GM03348 (cell line): ENCODE data around the gene ENTR1.

Experiments
- DNase-seq: peaks from one replicate; pipeline ENCODE4 v3.0.0; 2012; ENCODE audit warnings: low spot score

The ENTR1 gene

DNA sequence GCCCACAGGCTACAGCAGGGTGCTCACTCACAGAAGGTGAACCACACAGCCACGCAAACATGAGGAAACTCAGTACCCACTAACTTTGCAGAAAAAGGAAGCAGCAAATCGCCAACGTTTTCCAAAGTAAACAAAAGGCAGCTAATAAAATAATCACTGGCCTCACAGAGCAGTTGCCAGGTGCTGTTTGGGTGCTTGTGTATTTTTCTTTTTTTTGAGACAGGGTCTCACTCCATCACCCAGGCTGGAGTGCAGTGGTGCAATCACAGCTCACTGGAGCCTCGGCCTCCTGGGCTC lies 14.2 kb downstream of the ENTR1 start:
- DNase-seq, result no peak

DNA sequence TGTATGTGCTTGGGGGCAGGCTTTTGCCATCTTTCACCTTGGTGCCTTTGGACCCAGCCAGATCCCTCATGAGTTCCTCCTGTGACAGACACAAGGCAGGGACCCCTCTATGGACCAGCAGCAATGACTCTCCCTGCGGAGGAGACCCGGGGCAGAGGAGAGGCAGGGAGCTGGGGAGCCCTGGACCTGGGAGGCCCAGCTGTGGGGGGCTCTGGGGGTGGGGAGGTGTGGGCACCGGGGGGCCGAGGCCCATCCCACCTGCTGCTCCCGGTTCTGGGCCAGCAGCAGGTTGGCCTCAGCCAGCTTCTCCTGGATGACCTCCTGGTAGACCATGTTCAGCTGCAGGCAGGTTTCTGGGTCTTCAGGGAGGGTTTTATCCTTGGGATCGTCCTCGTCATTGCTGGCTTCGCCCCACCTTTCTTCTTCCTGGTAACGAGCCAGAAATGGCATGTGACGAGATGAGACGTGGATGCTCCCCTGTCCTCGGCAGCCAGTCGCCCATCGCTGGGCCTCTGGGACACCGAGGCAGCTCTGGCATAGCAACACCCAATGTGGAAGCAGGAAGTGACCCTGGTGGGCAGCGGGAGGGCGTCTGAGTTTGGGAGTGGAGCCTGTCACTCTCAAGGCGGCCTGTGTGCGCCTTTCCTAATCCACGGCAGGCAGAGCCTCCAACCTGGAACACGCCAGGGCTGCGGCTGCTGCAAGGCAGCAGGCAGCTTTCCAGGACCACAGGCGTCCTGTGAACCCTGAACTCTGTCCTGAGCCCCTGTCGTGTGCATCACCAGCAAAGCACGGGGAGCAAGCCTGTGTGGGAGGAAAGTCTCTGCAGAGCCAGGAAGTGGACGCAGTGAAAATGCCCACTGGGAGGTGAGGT lies 14.8 kb downstream of the ENTR1 start:
- no peak for DNase-seq

DNA sequence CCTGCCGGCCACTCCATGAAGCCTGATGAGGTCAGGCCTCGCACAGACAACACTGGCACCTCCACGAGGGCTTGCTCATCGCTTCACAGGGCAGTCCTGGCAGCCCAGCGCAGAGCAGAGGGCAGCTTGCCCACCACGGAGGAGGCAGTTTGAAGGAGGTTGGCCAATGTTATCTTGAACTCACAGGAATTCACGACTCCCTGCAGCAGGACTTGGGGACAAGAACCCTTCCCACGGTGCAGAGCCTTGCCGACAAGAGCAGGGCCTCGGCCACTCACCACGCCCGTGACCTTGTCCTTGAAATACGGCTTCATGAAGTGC lies 15.4 kb downstream of the ENTR1 start:
- DNase-seq, result no peak

DNA sequence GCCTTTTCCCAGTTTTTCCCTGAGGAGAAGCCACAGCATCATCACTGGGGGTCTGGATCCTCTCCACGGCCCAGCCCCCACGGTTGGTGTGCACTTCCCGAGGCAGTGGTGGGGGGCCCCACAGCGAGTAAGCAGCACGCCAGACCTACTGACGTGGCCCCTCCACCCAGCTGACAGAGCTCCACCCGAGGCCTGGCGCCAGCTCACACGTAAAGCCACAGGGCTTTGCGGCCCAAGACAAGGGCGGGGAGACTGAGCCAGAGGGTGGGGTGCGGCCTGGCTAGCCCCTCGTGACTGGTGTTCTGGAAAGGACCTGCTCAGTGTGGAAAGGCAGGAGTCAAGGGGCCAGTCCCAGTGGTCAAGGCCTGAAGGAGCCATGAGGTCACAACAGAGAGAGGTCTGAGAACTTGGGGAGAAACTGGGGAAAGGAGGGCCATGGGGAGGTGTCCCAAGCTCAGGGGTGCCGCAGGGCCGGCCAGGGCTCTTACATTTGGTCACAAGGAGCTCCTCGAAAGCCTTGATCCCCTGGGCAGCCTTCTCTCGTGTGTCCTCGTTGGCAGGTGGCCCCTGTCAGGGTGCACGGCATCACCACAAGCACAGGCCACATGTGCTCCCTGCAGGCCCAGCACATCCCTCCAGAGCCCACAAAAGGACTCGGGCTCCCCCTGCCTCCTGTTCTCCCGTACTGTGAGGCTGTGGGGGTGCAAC lies 15.9 kb downstream of the ENTR1 start:
- no peak for DNase-seq

DNA sequence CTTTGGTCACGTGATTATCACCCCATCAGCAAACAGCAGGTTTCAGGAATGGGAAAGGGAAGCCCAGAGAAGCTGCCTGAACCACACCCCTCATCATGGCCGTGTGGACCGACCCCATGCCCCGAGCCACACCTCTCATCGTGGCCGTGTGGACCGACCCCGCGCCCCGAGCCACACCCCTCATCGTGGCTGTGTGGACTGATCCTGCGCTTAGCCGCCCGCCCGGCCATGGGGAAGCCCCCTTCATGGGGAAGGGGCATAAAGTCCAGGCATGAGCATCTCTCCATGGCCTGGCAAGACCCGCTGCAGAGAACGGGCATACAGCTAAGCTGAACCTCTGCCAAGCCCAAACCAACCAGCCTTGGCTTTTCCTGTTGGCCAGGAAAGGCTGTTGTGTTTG lies 16.9 kb downstream of the ENTR1 start:
- DNase-seq, result no peak

DNA sequence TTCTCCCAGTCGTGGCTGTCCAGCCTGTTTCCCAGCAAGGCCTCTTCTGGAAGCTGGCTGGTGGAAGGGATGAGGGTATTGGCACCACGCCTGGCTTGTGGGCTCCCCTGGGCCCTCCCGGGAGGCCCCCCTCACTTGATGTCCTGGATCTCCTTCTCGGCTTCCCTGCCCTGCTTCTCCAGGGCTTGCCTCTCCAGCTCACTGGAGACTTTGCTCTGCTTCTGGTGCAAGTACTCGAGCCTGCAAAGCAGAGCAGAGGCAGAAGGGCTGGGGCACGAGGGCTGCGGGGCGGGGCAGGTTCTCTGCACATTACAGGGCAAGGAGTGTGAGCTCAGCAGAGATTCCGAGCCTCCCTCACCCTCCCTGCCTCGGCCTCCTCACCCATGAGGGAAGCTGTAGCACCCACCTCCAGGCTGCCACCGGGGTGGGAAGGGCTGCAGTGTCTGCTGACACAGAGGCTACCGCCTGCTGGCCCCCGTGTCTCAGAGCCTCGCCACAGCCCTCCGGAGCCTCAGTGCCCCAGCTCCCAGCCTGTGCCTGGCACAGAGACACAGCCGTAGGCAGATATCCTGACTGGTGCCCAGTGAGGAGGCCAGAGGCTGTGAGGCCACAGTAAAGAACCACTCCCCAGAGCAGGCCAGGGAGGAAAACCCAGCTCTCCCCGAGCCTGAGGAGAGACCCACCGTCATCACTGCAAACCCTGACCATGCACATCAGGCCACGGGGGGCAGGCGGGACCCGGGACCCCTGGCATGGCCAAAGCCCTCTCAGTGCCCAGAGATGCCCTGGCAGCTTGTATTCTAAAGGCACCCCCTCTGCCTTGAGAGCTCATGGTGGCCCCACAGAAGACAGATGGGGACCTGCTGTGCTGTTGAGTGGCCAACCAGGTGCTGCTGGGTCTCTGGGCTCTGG lies 17.6 kb downstream of the ENTR1 start:
- no peak for DNase-seq

DNA sequence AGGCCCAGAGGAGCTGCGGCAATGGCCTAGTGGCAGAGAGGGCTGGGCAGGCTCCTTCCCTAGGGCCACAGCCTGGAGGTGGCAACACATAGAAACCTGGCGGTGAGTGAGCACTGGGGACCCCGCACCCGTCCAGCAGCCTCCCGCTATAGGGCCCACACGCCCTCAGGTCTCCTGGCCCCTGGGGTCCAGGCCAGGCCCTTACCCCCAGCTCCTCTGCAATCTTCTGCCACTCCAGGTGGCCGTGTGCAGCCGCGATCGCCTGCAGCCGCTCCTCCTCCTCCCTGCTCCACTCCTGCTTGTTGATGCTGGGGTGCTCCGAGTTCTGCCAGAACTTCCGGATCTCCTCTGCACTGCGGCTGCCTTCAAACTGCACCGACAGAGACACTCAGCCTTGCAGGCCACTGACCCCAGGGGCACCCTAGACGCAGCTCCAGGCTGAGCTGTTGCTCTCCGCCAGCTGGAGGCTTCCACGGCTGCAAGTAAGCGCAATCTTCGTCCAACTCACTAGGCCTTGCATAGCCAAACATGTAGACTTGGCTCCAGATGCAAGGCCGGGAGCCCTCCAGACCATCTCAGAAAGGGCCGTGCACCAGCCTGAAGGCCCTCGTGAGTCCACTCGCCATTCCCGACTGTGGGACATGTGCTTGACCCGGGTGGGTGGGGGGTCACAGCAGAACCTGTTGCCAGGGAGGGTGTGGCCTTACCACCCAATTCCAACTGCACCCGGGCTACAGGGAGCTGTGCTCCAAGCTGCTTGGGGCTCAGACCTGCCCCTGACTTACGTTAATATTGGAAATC lies 18.5 kb downstream of the ENTR1 start:
- no peak for DNase-seq

DNA sequence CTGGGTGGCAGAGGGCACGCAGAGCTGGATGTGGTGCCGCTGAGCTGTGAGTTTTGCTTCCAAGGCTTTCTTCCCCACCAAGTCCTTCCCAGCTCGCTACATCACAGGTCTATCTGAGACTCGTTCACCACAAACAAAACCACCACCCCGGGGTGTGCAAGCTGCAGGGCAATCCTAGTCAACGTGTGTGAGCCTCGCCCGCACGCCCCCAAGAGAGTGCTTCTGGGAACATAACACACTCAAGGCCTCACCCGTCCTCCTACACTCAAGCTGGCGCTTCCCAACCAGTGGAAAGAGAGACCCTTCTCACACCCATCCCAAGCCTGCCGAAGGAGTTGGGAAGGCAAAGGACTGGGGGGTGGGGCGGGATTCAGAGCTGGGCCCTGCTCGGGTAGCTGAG lies 21.0 kb downstream of the ENTR1 start:
- DNase-seq, result no peak

DNA sequence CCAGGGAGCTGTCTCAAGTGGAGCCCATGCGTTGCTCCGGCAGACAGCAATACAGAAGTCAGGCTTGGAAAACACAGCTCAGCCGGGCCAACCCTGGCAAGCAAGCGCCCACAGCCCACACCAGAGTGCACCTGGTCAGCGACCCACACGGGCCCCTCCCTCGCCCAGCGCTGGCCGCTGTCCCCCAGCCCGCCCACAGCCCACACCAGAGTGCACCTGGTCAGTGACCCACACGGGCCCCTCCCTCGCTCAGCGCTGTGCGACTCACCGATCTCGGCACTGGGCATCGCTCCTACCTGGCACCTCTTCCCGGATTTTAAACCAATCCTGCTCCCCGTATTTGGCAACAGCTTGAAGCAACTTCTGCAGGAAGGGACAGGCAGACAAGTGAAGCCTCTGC lies 23.2 kb downstream of the ENTR1 start:
- DNase-seq, result no peak

DNA sequence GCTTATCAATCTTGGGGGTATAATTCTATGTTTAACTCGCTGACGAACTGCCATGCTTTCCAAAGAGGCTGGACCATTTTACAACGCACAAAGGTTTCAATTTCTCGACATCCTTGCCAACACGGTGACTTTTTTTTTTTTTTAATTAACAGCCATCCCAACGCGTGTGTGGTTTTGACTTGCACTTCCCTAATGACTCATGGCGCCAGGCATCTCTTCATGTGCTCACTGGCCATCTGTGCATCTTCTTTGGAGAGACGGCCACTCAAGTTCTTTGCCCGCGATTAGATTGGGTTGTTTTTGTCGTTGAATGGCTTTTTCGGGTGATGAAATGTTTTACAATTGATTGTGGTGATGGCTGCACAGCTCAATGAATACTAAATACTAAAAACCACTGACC lies 24.4 kb downstream of the ENTR1 start:
- DNase-seq, result no peak

DNA sequence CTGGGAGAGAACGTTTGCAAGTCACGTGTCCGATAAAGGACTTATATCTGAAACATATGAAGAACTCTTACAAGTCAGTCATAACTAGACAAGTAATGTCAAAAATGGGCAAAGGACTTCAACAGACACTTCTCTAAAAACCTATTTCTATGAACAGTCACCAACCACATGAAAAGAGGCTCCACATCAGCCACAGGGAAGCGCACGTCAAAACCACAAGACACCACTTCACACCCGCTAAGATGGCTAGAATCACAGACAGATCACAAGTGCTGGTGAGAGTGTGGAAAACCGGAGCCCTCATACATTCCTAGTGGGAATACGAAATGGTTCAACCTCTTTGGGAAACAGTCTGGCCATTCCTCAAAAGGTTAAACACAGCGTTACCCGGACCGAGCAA lies 25.4 kb downstream of the ENTR1 start:
- no peak for DNase-seq

DNA sequence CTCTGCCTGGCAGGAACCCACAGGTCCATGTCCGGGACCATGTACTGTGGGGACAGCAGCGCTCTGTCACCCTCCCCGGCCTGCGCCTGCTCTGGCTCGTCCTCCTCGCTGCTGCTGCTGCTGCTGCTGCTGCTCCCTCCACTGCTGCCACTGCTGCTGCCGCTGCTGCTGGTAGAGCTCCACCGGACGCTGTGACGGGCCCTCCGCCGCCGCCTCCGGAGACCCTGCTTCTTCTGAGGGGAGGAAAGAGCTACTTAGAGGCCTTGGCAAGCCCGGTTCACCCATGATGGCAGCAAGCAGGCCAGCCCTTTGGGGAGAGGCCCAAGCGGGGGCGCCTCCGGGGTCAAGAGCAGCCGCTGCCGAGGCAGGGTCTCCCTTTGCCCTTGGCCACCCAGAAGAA lies 27.0 kb downstream of the ENTR1 start:
- DNase-seq, result no peak

DNA sequence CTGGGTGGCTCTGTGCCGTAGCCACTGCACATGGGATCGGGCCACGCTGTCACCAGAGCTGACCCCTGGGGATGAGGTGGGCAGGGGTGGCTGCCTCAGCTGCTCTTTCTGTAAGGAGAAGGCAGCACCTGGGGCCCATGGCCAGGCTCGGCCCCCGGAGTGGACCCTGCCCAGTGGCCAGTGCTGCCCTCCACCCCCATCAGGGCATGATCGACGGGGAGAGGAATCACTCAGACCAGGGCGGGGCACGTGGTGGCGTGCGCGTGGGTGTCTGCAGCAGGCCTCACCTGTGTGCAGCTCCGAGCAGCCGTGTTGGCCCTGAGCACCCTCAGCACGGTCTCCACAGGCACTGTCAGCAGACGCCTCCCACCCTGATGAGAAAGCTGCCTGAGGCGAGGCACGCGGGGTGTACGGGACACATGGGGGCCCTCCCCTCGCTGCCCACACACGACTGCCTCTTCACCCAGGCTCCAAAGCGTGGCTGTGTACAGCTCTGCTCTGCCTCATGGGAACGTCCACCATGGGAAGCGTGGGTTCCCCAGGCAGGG lies 28.4 kb downstream of the ENTR1 start:
- DNase-seq, result no peak

DNA sequence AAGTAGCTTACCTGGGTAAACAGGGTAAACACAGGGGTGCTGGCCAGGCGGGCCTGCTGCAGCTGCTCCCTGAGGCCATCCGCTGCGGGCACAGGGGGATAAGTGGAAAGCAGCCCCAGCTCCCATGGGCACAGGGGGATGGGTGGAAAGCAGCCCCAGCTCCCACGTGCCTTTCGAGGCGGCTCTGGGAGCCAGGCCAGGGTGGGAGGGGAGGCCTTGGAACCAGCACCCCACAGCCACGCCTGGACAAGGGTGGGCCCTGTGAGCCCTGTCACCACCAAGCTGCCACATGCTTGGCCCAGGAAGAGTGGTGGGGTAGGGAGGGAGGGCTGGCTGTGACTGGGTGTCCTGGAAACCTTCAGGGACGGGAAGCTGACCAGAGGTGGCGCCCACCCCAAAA lies 29.1 kb downstream of the ENTR1 start:
- DNase-seq, result no peak

DNA sequence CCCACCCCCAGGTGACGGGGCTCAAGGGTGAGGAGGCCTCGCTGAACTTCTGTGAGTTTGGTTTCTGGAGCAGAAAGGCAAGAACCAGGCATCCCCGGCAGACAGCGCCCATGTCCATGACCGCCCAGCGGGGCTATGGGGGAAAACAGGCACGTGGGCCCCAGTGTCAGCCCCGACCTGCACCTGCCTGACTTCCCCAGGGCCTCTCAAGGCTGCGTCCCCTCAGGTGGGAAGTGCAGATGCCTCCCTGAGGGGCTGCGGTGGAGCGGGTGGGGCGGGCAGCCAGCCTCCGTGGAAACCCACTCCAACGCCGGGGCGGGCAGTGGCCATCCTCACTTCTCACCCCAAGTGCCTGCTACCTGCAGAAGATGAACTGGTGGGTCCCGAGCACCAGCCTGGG lies 30.0 kb downstream of the ENTR1 start:
- DNase-seq, result no peak

DNA sequence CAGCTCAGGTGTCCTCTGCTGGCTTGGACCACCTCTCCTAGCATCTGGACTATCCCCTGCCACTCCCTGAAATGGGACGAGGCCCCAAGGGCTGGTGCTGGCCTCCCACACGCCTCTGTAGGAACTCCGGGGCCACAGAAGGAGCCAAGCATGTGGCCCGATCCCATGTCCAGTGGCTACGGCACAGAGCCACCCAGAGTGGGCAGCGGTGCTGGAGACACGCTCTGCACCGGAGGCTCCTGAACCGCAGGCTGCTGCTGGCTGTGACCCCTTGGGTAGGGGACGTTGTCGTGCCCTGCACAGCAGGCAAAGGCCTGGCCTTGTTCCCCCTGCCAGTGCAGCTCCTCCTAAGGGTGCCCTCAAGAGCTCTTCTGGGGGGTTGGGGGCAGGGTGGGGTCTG lies 30.5 kb downstream of the ENTR1 start:
- no peak for DNase-seq

DNA sequence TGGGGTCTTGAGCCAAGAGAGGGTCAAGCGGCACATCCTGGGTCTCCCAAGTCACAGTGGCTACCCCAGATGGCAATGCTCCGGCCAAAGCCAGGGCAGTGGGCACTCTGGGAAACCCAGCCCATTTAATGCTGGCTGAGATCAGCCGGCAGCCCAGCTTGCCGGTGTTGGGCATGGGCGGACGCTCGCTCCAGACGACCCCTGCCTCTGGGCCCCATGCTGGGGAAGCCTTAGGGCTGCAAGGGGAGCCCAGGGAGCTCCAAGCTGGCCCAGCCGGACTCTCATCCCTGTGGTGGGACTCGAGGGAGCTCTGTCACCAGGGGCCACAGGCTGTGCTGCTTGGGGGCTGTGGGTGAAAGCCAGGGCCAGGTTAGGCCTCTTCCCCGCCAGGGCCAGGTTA lies 31.0 kb downstream of the ENTR1 start:
- DNase-seq, result no peak

DNA sequence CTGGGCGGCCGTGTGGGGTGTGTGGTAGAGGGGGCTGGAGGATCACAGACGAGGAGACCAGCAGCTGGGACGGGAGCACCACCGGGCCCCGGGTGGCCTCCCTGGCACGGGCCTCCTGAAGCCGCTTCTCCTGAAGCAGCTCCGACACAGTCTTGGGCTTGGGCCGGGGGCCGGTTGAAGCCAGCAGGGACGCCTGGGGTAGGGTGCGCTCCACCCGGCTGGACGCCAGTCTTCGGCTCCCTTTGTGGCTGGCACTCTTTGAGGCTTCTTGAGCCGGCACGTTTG lies 31.5 kb downstream of the ENTR1 start:
- DNase-seq, result no peak

DNA sequence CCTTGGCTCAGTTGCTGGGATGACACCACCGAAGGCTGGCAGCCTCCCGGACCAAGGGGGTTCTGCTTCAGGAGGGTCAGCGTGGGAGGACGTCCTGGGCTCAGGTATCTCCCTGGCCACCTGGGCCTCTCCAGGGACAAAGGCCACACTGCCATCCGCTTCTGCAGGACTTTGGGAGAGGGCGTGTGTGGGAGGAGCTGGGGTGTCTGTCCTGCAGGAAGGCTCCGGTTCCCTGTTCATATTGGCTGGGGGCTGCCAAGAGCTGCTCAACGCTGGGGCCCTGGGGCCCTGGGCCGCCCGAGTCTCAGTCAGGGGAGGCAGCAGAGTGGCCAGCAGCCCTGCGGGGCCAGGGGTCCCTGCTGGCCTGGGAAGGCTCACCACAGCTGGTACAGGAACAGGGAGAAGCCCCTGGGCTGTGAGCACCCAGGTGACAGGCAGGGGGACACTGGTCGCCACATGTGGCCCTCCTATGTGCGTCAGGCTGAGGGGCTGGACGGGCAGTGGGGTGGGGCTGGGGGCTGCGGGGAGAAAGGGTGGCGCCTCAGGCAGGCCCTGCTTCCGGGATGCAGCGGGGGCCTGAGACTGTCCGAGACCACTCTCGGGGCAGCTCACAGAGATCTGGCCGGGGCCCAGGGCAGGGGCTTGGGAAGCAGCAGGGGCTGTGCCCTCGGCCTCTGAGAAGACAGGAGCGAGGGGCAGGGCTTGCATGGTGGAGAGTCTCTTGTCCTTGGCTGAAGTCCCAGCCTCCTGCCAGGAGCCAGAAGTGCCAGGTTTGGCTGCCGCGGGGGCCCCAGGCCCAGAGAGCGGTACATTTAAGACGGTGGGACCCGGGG lies 32.0 kb downstream of the ENTR1 start:
- no peak for DNase-seq

DNA sequence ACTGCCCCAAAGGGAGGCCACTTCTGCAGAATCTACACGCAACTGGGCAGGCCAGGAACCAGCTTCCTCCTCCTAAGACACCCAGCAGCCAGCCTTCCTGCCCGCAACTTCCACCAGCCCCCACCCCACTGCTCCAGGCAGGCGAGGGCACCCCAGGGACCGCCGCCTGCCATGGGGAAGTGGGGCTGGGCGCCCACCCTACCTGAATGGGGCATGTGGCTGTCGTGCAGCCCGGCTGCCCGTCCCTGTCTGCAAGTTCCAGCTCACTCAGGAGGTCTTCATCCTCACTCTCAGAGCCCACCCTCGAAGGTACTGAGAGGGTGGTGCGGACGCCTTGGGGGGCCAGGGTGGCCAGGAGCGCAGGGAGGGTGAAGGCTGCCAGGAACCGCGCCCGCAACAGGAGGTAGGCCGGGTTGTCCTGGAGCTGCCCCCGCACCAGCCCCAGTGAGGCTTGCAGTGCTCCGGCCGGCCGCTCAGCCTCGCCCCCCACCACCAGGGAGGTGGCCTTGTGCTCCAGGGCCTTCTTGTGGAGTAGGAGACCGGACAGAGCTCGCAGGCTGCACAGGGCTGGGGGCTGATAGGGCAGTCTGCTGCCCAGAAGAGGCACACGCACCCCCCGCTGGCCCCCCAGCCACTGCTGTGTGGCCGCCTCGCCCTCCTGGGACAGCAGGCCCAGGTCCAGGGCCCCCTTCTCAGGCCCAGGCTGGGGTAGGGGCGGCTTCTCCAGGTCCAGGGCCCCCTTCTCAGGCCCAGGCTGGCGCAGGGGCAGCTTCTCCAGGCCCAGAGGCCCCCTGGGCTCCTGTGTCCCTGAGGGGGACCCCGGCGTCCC lies 32.9 kb downstream of the ENTR1 start:
- DNase-seq, result no peak
